Vagina (tissue), 2 donors: ENCODE measurements around the gene RET. TPM values are rescaled to one million over a fixed set of nuclear protein-coding genes. Genes with fewer than 3 reads are reported as not detected.

Source experiments
- DNase-seq, 2 donors: peaks; one replicate each; pipeline ENCODE4 v3.0.0-alpha.2; 2017; ENCODE audit errors: extremely low spot score in 2 of 2
- H3K27ac ChIP-seq: fragments of 200-600 bp; sonication (generic); one replicate; pipeline ENCODE4 v1.5.1; 2019
- H3K27me3 ChIP-seq: fragments of 200-600 bp; sonication (generic); one replicate; pipeline ENCODE4 v1.5.1; 2019
- H3K36me3 ChIP-seq, 2 donors: fragments of 200-600 bp; sonication (generic); one replicate each; pipeline ENCODE4 v1.5.1; 2017 to 2019
- H3K4me1 ChIP-seq: fragments of 200-600 bp; sonication (generic); one replicate; pipeline ENCODE4 v1.5.1; 2019
- H3K4me3 ChIP-seq, 2 donors: fragments of 200-600 bp; sonication (generic); 1 replicate in 1 of 2; 2 replicates in 1 of 2; pipeline ENCODE4 v1.5.1; 2016 to 2019
- H3K9me3 ChIP-seq: fragments of 200-600 bp; sonication (generic); one replicate; pipeline ENCODE4 v1.5.1; 2019
- POLR2A ChIP-seq, 2 donors: fragments of 450-650 bp; IDR thresholded peaks; one replicate each; pipeline ENCODE4 v1.6.1; 2017; ENCODE audit warnings: antibody characterized with exemption in 2 of 2, mild to moderate bottlenecking in 2 of 2, moderate library complexity in 2 of 2
- POLR2AphosphoS5 ChIP-seq, 2 donors: sonication (generic); formaldehyde crosslinking; IDR thresholded peaks; one replicate each; pipeline ENCODE4 v1.9.0; 2017; ENCODE audit warnings: antibody characterized with exemption in 2 of 2, mild to moderate bottlenecking in 2 of 2, low read depth in 1 of 2; ENCODE audit not compliant: insufficient read depth in 1 of 2
- intact Hi-C: fragments of 100-400 bp; cut with DNase I; formaldehyde crosslinking; loops from one replicate; pipeline ENCODE4 v1.15.1; 2023
- total RNA-seq: library from RNA; depleted of rRNA; stranded (reverse); fragments of >200 nt; gene quantifications from one replicate; pipeline ENCODE4 v1.2.3, GENCODE V29; 2016
- TF ChIP-seq, protein P1 (sequence below), 3 experiments: fragments of 450-650 bp in 2 of 3; fragments of 200-600 bp in 1 of 3; sonication (generic) in 1 of 3; IDR thresholded peaks; one replicate each; pipeline ENCODE4 v1.5.1; 2017 to 2019; ENCODE audit warnings: antibody characterized with exemption in 3 of 3, mild to moderate bottlenecking in 2 of 3, moderate library complexity in 2 of 3

Gene RET
- total RNA-seq, 1 donor from 2014 or later, result 7.9 TPM

DNA sequence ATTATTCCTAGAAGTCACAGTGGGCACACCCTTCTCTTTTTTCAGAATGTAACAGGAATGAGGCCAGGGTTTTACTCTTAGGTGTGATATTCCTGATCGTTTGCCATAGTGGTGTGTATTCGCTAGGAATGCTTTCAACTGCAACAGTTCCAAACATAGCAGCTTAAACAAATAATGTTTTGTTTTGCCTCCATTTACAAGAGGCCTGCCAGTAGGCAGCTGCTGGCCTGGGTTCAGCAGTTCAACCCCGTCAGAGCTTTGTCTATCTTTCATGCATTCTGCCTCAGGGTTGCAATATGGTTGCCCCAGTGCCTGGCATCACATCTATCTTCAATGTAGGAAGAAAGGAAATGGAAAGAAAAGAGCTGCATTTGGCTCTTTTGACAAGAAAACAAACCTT lies 21.7 kb upstream of the RET start:
- Histone ChIP-seq H3K4me3 (no peak overlapping the region), H3K27ac (no peak overlapping the region), H3K36me3 (no peaks in the 10 kb centered on the region), H3K9me3 (no peaks in the 10 kb centered on the region), H3K4me1 (no peaks in the 10 kb centered on the region), H3K27me3 (no peaks in the 10 kb centered on the region)
- intact Hi-C loops, result no loop called here
- no peak for TF ChIP-seq POLR2A (IDR thresholded peaks at IDR 0.05)
- TF ChIP-seq, protein P1, sequence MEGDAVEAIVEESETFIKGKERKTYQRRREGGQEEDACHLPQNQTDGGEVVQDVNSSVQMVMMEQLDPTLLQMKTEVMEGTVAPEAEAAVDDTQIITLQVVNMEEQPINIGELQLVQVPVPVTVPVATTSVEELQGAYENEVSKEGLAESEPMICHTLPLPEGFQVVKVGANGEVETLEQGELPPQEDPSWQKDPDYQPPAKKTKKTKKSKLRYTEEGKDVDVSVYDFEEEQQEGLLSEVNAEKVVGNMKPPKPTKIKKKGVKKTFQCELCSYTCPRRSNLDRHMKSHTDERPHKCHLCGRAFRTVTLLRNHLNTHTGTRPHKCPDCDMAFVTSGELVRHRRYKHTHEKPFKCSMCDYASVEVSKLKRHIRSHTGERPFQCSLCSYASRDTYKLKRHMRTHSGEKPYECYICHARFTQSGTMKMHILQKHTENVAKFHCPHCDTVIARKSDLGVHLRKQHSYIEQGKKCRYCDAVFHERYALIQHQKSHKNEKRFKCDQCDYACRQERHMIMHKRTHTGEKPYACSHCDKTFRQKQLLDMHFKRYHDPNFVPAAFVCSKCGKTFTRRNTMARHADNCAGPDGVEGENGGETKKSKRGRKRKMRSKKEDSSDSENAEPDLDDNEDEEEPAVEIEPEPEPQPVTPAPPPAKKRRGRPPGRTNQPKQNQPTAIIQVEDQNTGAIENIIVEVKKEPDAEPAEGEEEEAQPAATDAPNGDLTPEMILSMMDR (IDR thresholded peaks at IDR 0.05), result no peak
- no peak for DNase-seq

DNA sequence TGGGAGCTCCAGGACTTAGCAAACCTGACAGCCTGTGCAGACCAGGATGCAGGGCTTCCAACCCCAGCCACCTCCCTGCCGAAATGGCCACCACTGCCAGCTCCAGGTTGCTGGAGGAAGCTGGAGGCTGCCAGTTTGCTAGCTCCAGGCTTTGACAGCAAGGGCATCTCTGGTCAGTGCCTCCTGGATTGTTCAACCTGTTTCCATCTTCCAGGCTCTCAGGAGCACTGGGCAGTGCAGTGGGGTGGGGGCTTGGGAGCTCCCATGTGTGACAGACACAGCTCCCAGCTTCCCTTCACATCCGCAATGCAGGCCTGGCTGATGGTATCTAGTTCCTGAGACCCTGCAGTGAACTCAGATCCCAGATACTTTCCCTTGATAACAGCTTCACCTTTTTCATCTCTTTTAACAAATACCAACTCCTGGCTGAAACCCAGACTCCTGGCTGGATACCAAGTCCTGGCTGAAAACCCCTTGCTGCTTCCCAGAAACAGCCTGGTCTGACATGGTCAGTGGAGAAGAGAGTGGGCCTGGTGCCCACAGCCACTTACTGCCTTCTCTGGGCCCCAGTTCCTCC lies 20.8 kb upstream of the RET start:
- H3K4me1 ChIP-seq, result no peaks in the 10 kb centered on the region
- no peaks in the 10 kb centered on the region for H3K27me3 ChIP-seq
- no peaks in the 10 kb centered on the region for H3K36me3 ChIP-seq
- H3K4me3 ChIP-seq, result no peak overlapping the region
- DNase-seq, result no peak
- H3K27ac ChIP-seq, result no peak overlapping the region
- no peaks in the 10 kb centered on the region for H3K9me3 ChIP-seq
- intact Hi-C loops, result no loop called here
- TF ChIP-seq POLR2AphosphoS5 (IDR thresholded peaks at IDR 0.05; ENCODE audit: insufficient read depth in 1 of 2, low read depth in 1 of 2) (no peak), POLR2A (IDR thresholded peaks at IDR 0.05) (no peak)
- TF ChIP-seq, protein P1 (IDR thresholded peaks at IDR 0.05), result no peak

DNA sequence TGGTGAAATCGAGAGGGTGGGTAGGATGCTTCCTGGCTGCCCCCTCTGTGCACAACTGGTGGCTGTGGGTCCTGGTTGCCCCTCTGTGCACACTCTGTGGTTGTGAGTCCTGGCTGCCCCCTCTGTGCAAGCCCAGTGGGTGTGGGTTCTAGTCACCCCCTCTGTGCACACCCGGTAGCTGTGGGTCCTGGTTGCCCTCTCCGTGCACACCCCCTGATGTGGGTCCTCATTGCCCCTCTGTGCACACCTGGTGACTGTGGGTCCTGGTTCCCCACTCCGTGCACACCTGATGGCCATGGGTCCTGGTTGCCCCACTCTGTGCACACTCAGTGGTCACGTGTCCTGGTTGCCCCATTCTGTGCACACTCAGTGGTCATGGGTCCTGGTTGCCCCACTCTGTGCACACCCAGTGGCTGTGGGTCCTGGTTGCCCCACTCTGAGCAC lies 20.3 kb upstream of the RET start:
- intact Hi-C loops, result no loop called here
- DNase-seq, result no peak
- Histone ChIP-seq H3K4me1 (no peaks in the 10 kb centered on the region), H3K9me3 (no peaks in the 10 kb centered on the region), H3K4me3 (no peak overlapping the region), H3K36me3 (no peaks in the 10 kb centered on the region), H3K27ac (no peak overlapping the region), H3K27me3 (no peaks in the 10 kb centered on the region)
- TF ChIP-seq POLR2A (IDR thresholded peaks at IDR 0.05), result no peak
- TF ChIP-seq, protein P1 (IDR thresholded peaks at IDR 0.05), result no peak
- TF ChIP-seq POLR2AphosphoS5 (IDR thresholded peaks at IDR 0.05; ENCODE audit: insufficient read depth in 1 of 2, low read depth in 1 of 2), result no peak

DNA sequence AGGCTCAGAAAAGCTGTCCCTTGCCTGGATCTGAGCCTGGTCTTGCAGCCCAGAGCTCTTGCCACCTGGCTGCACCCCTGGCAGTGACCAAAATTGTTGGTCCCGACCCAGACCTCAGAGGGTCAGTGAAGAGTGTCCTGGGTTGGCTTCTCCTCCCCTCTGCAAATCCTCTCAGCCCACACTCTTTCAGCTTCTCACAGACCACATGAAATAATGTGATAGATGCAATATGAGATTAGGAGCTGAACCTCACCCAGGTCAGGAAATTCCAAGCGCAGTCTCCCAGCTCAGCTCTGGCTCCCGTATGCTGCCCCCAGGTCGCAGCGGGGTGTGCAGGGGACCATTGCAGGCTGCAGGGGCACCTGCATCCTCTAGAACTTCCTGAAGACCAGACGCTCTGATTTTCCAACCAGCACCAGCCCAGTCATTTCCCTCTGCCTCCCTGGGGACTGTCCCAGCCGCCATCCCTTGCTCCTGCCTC lies 19.6 kb upstream of the RET start:
- H3K27ac ChIP-seq, result no peak overlapping the region
- H3K4me1 ChIP-seq, result no peaks in the 10 kb centered on the region
- no peak overlapping the region for H3K4me3 ChIP-seq
- no peaks in the 10 kb centered on the region for H3K9me3 ChIP-seq
- DNase-seq, result no peak
- H3K36me3 ChIP-seq, result no peaks in the 10 kb centered on the region
- no peaks in the 10 kb centered on the region for H3K27me3 ChIP-seq
- TF ChIP-seq POLR2A (IDR thresholded peaks at IDR 0.05), result no peak
- TF ChIP-seq, protein P1 (IDR thresholded peaks at IDR 0.05), result no peak
- no peak for TF ChIP-seq POLR2AphosphoS5 (IDR thresholded peaks at IDR 0.05; ENCODE audit: insufficient read depth in 1 of 2, low read depth in 1 of 2)
- intact Hi-C loops, result no loop called here

DNA sequence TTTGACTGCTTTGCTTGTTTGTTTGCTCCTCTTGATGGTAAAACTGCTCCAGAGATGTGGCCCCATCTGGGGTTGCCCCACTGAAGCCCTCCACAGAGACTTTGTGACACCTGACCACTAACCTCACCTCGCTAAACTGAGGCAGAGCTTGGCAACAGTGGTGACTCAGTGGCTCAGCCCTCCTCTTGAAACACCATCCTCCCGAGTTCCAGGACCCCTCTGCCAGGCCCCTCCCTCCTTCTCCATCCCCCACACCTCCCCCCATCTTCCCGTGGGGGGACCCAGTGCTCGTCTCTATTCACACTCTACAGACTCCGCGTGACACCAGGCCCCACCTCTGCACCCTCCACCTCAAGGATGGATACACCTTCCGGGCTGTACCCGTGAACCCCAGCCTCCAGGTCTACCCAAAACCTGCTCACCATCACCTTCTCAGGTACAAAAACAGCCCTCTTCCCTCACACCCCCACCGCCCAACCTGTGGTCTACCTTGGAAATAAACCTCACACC lies 19.0 kb upstream of the RET start:
- TF ChIP-seq POLR2A (IDR thresholded peaks at IDR 0.05), result no peak
- no peak overlapping the region for H3K4me3 ChIP-seq
- no peaks in the 10 kb centered on the region for H3K36me3 ChIP-seq
- no peaks in the 10 kb centered on the region for H3K27me3 ChIP-seq
- H3K4me1 ChIP-seq, result no peaks in the 10 kb centered on the region
- DNase-seq, result no peak
- no peaks in the 10 kb centered on the region for H3K9me3 ChIP-seq
- intact Hi-C loops, result no loop called here
- H3K27ac ChIP-seq, result no peak overlapping the region
